Epithelial cell of proximal tubule (primary cell): Measurements from ENCODE around the gene TRAF3IP1. TPM values are rescaled to one million over a fixed set of nuclear protein-coding genes. Genes with fewer than 3 reads are reported as not detected.

Experiments used
- DNase-seq: peaks from one replicate; pipeline ENCODE4 v3.0.0-alpha.2; 2011; ENCODE audit warnings: low read depth
- H3K4me3 ChIP-seq: 2 replicates; pipeline ENCODE4 v1.5.1; 2011; ENCODE audit warnings: low read depth, mild to moderate bottlenecking, low read length
- CTCF ChIP-seq: conservative IDR thresholded peaks from 2 replicates; pipeline ENCODE4 v1.5.1; 2012; ENCODE audit warnings: low read depth, mild to moderate bottlenecking, low read length
- total RNA-seq: library from RNA; depleted of rRNA; stranded (reverse); fragments of >200 nt; gene quantifications from 2 replicates; pipeline ENCODE4 v1.2.3, GENCODE V29; 2015

TRAF3IP1 gene
- total RNA-seq, 1 donor from 2014 or later, result 8.5 TPM

GRCh38 chr2:238277695-238278094 is 42.6 kb upstream of the TRAF3IP1 start:
- TF ChIP-seq CTCF, result peak; percentile 56
- H3K4me3 ChIP-seq, result no peak overlapping the region
- no peak for DNase-seq

- TF ChIP-seq CTCF, result no peak
- DNase-seq, result no peak
- no peak overlapping the region for H3K4me3 ChIP-seq
Measured at GRCh38 chr2:238278626-238279323, 41.5 kb upstream of the TRAF3IP1 start.

DNA sequence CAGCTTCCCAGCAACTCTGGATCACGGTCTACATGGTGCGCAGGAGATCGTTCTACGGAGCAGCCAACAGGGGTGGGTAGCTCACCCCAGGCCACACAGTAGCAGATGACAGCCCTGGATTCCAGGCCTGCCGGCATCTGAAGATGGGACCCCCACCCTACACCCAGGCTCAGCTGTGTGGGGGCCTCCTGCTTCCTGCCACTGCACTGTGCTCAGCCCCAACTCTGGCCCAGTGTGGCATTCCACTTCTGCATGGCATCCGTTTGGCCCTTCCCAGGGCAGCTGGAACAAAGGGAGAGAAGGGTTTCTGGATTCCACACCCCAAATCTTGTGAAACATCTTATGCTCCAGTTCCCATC is 41.0 kb upstream of the TRAF3IP1 start:
- TF ChIP-seq CTCF, result no peak
- no peak overlapping the region for H3K4me3 ChIP-seq

GRCh38 chr2:238280083-238280825 is 40.1 kb upstream of the TRAF3IP1 start:
- no peak overlapping the region for H3K4me3 ChIP-seq
- no peak for DNase-seq
- TF ChIP-seq CTCF, result no peak

More for the DNA sequence above, 41.0 kb upstream of the TRAF3IP1 start:
- no peak for DNase-seq

GRCh38 chr2:238281826-238282480 is 38.4 kb upstream of the TRAF3IP1 start:
- no peak for DNase-seq
- no peak overlapping the region for H3K4me3 ChIP-seq
- TF ChIP-seq CTCF, result no peak

- no peak for TF ChIP-seq CTCF
- H3K4me3 ChIP-seq, result no peak overlapping the region
Measured at GRCh38 chr2:238282861-238283738, 37.2 kb upstream of the TRAF3IP1 start.

More at GRCh38 chr2:238282861-238283738, 37.2 kb upstream of the TRAF3IP1 start:
- no peak for DNase-seq
